Dermis microvascular lymphatic vessel endothelial cell (primary cell): ENCODE results near the gene TOR1B. TPM values are rescaled to one million over a fixed set of nuclear protein-coding genes. Genes with fewer than 3 reads are reported as not detected.

ENCODE experiments used
- DNase-seq, 2 donors: peaks; one replicate each; pipeline versions ENCODE4 v3.0.0 to v3.0.0-alpha.2; 2010; ENCODE audit warnings: low read depth in 2 of 2
- total RNA-seq: library from RNA; depleted of rRNA; stranded (reverse); fragments of >200 nt; gene quantifications from 2 replicates; pipeline ENCODE4 v1.2.1, GENCODE V29; 2014

TOR1B gene
- total RNA-seq, 1 donor from 2014 or later: 17.5 TPM

DNA sequence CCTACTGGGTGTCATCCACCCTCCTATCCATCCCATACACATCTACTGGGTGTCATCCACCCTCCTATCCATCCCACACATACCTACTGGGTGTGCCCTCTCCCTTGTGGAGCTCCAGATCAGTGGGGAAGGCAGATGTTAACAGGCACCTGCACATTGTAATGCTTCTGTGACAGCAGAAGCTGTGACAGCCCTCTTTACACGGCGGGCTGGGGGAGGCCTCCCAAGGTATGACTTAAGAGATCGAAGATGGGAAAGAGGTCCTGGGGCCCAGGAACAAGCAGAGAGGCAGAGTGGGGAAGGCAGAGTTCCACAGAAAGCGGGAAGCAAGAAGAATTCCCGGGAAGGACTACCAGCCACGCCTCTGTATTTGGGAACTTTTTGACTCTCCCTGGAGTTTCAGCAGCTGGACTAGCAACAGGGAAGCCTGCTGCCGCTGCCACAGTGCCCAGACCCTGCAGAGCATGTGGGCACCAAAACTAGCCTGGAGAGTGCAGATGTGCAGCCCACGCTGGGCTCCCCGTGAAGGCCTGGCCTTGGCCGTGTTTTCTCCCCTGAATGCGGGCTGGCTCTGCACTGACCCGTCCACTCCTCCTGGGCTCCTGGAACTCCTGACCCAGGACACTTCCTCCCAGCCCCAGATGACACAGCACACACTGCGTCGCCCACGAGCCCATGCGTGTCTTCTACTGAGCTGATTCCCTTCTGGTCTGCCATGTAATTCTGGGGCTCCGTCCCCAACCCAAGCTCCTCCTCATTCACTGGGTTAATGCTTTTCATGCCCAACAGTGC, 11.6 kb downstream of the TOR1B start:
- DNase-seq: no peak

DNA sequence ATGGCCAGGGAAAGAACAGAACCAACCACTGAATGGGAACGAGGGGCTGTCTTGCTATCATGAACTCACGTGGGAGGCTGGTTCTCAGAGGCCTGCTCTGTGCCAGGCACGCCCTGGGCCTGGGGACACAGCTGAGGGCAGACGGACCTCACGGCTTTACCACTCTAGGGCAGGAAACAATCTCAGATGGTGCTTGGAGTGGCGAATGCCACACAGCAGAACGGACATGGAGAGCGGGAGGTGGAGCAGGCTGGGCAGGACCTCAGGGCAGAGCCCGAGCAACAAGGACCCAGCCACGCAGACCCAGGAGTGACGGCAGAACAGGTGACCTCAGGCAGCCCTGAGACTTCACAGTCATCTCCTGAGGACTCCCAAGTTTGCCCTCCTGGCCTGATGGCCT, 12.3 kb downstream of the TOR1B start:
- DNase-seq: no peak

DNA sequence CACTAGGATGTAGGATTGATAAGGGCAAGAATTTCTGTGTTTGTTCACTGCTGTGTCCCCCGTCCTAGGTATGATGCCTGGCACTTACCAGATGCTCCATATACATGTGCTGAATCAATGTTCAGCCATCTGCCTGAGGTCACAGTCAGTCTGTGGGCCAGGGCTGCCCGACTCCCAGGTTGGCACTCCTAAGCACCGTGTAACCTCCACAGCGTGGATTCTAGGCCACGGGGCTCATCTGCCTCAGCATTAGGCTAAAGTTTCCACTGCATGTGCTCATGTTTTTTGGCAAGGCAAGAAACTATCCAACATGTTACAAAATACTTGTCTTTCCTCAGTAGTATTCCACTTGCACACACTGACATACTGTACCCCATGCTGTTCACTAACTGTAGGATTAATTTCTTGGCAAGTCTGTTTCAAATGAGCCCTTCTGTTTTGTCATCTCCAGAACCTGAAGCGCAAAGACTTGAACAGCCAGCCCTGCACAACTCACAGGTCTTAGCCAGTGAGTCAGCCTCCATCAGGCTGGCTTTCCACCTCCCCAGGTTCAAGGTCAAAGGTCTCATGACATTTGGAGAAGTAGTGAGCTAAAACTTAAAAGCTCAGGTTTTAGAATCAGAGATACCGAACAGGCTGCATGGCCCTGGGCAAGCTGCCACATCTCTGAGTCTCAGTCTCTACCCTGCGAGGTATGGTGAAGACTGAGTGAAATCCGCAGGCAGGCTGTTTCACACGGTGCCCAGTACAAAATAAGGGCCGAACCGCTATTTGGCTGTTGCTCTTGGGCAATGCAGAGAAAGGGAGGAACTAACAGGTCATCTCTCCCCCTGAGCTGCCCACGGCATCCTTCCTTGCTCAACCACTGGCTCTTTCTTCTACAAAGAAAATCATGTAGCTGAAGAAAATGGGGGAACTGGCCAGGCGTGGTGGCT, 13.8 kb downstream of the TOR1B start:
- DNase-seq: no peak

DNA sequence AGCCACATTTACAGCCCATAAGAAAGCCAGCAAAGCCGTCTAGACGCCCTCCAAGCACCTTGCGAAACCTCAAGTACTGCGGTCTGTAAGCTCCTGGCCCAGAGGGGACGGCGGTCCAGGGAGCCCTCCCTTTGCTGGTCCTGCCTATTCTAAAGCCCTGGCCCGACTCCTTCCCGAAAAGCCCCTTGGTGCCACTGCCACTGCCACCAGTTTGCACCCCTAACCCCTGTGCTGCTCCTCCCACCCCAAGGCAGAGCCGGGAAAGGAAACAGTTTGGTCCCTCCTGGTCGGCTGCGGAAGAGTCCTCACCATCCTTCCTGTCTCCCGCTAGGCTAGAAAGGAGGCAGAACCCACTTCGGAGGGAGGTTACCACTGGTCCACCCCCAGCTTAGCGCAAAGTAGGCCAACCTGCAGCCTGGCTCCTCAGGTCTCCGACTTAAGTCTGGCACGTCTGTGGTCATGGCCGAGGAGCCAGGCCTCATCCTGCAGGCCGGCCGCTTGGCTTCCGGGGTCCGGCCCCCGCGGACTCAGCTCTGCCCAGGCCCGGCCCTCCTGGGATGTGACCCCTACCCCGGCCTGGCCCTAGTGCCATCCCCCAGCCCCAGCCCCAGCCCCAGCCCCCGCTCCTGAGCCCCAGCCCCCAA, 20.0 kb downstream of the TOR1B start:
- peak in 1 of 2 donors; percentile 31 for DNase-seq

- no peak for DNase-seq
Observed at GRCh38 chr9:129823542-129823934, 20.6 kb downstream of the TOR1B start.

DNA sequence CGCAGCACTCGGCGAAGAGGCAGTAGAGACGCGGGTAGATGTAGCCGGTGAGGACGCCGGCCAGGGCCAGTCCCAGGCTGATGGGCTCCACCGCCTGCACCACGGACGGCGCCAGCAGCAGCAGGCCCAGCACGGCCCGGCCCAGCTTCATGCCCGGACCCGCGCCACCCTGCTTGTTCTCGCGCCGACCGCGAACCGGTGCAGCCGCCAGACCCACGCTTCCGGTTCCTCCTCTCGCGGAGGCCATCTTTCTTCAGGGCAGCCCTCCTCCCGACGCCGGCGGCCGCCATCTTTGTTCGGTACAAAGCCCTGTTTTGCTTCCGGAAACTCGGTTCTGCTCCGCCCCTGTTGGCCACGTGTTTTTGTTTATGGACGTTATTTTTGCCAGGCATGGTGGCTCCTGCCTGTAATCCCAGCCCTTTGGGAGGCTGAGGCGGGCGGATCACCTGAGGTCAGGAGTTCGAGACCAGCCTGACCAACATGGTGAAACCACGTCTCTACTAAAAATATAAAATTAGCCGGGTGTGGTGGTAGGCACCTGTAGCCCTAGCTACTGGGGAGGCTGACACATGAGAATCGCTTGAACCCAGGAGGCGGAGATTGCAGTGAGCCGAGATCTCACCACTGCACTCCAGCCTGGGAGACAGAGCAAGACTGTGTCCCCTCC, 21.1 kb downstream of the TOR1B start, which contains the start of gene TOR1A:
TOR1A (minus strand) TSS at position 202 of the 667 bp plus-strand sequence; CDS start at position 151, 51 bp downstream.
- DNase-seq: peak; percentile 91 to 95

DNA sequence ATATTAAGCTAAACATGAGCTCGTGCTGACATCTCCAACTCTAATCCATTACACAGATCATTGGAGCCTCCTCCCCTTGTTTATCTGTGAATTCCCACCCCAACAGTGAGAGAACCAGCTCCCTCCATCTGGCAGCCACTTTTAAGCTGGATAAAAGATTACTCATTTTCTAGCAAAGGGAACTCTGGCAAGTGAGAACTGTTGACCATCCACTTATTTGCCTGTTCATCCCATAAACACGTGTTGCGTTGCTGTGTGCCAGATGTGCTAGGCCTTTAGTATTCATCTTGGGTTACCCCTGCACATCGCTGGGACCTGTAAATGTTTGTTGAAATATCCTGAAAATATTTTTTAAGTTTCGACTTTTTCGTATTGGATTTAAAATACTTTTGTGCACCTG, 23.4 kb downstream of the TOR1B start:
- DNase-seq: no peak

- no peak for DNase-seq
Observed at GRCh38 chr9:129826759-129827158, 23.8 kb downstream of the TOR1B start.

DNA sequence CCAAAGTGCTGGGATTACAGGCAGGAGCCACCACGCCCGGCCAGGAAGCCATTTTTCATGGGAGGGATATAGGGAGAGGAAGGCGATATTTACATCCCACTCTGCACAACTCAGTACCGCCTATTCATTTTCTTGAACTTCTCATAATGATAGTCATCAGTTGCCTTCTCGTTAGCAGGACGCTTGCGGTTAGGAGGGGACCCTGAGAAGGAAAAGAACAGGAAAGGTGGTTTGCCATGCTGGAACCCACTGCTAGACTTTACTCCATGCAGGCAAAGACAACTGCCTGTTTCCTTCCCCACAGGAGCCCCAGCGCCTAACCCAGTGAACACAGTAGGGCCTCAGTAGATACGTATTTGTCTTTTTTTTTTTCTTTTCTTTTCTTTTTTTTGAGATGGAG, 25.1 kb downstream of the TOR1B start:
- DNase-seq: no peak

- DNase-seq: no peak
Observed at GRCh38 chr9:129828969-129829368, 26.0 kb downstream of the TOR1B start.

DNA sequence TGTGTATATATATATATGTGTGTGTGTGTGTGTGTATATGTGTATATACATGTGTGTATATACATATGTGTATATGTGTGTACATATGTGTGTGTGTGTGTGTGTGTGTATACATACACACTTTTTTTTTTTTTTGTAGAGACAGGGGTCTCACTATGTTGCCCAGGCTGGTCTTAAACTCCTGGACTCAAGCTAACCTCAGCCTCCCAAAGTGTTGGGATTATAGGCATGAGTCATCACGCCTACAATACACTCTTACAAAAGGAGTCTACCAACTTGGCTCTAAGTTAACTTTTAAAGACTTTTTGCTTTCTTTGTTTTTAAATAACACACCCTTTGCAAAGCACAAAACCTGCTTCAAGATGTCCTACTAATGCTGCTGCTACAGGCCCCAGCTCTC, 30.0 kb downstream of the TOR1B start:
- DNase-seq: no peak

DNA sequence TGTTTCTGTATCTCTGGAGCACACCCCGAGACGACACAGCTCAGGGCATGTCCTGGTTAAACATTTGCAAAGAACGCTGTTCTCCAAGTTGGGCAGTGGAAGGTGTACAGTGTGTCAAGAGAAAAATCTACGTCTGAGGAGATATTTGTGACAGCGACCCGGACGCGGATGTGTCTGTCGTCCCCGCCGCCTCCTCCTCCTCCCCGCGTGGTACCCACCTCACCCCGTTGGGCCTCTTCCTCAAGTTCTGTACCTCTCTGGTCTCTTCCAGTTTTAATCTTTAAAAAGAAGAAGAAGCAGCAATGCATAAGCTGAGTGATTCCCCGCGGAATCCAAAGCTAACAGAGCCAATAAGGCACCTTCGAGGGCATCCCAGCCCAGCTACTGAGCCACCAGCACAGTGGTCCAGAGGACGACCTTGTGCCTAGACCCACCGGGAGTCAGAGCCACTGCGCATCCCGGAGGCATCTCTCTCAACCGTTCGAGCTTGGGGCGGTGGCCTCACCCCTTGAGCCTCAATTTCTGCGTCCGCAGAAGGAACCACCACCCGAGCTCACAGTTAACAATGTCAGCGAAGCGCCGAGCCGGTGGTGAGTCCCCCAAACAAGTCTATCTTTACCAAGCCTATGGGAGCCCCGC, 31.6 kb downstream of the TOR1B start:
- peak in 1 of 2 donors; percentile 6 for DNase-seq

DNA sequence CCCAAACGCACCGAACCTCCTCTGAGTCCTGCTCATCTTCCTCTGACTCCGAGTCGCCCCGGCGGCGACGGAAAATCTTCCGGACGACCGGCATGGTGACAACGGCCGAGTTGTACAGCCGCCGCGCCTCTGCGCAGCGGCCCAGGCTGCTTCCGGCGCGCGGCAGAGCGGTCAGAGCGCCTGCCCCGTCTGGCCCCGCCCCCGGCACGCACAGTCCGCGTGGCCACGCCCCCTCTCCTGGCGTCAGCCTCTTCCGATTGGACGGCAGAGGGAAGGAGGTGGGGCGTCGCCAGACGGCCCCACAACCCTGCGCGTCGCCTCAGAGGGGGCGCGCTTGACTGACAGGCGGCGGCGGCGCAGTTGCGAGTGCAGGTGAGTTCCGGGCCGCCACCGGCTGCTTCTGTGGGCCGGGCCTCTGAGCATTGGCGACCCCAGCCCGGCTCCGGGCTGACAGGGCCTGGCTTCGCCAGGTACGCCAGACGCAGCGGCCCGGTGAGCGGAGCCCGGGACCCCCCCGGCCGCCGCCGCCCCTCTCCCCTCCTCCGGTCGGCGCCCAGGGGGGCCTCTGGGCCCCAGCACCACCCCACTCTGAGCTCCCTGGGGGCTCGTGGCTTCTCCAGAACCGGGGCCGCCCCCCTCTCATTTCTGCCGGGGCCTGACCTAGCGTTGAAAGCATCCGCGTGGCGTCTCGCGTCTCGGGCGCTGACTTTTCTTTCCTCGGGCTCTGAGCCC, 32.3 kb downstream of the TOR1B start, which contains the start of the genes C9orf78 and USP20:
C9orf78 (minus strand) TSS at position 148 of the 732 bp plus-strand sequence; CDS start at position 94, 54 bp downstream.
USP20 (plus strand) TSS at position 331 of the 732 bp plus-strand sequence. CDS start 17,098 bp downstream, outside the sequence.
- peak; percentile 86 to 96 for DNase-seq

GRCh38 chr9:129835860-129836223, 32.9 kb downstream of the TOR1B start:
- DNase-seq: peak in 1 of 2 donors; percentile 35

- DNase-seq: no peak
Observed at GRCh38 chr9:129836311-129837007, 33.5 kb downstream of the TOR1B start.

- peak in 1 of 2 donors; percentile 59 for DNase-seq
Observed at GRCh38 chr9:129838707-129839259, 35.8 kb downstream of the TOR1B start.

DNA sequence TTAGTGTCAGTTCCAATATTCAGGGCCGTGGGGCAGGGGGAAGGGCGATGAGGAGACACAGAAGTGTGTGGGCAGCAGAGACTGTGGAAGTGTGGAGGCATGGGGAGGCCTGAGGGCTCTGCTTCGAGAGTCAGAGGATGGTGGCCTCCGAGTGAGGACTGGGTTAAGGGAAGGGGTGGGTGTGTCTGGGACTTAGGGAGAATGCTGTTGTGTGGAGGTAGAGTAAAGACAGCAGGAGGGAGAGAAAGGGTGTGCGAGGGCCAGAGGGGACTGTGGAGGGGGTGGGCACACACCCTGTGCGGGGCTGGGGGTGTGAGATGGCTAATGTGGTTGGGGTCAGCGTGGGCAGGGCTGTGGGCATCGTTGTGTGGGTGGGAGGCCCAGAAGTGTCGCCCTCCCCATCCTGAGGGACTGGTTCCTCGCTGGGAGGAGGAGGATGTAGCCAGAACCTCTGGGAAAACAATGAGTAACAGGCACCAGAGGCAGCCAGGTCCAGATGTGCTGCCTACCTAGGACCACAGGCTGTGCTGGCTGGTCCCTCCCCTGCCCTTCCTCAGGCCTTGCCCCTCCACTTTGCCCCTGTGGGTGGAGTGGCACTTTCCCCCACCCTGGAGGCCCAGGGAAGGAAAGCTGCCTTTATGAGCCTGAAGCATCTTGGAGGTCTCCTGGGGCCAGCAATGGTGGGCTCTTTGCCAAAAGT, 36.5 kb downstream of the TOR1B start:
- DNase-seq: no peak

DNA sequence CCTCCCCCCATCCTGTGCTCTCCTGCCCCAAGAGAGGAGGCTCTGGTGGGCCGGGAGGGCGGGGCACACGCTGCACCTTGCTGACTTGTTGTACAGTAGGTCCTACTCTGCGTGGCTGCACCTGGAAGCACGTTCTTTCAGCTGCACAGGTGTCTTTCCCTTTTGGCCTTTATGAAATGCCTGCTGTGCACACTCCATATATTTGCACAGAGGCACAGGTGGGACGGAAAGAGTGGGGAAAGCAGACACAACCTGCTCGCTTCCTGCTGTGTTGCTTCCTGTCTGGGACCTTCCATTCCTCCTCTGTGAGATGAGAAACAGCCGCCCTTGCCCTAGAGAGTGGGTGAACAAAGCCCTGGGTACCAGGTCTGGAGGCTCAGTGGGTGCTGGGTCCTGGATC, 37.0 kb downstream of the TOR1B start:
- DNase-seq: no peak
